GM06990 (cell line): ENCODE measurements around the gene PIEZO1.

Source experiments
- DNase-seq: peaks from one replicate; pipeline ENCODE4 v3.0.0-alpha.2; 2011; ENCODE audit not compliant: insufficient read length; ENCODE audit errors: extremely low read depth
- H3K27me3 ChIP-seq: replicated peaks from 2 replicates; pipeline ENCODE4 v1.6.0; 2011; ENCODE audit warnings: low read length; ENCODE audit not compliant: control insufficient read depth, insufficient read depth
- H3K36me3 ChIP-seq: 2 replicates; pipeline ENCODE4 v1.5.1; 2011; ENCODE audit warnings: low read length; ENCODE audit not compliant: control insufficient read depth, insufficient read depth
- H3K4me3 ChIP-seq: replicated peaks from 2 replicates; pipeline ENCODE4 v1.5.1; 2011; ENCODE audit warnings: low read depth, mild to moderate bottlenecking, control low read depth, low read length
- CTCF ChIP-seq: IDR thresholded peaks from 2 replicates; pipeline ENCODE4 v1.5.1; 2011; ENCODE audit warnings: low read length, control low read depth, mild to moderate bottlenecking, inconsistent platforms; ENCODE audit not compliant: insufficient read depth, poor library complexity, severe bottlenecking

Gene PIEZO1

GRCh38 chr16:88740727-88741055 is 44.3 kb downstream of the PIEZO1 start:
- Histone ChIP-seq H3K36me3 (peaks cover 23% of the 10 kb centered on the region), H3K27me3 (no peaks in the 10 kb centered on the region), H3K4me3 (no peak overlapping the region)
- DNase-seq: no peak
- TF ChIP-seq CTCF: no peak

GRCh38 chr16:88739977-88740726 is 44.9 kb downstream of the PIEZO1 start:
- no peaks in the 10 kb centered on the region for H3K27me3 ChIP-seq
- no peak overlapping the region for H3K4me3 ChIP-seq
- TF ChIP-seq CTCF: no peak
- peaks cover 28% of the 10 kb centered on the region for H3K36me3 ChIP-seq
- DNase-seq: no peak

GRCh38 chr16:88739139-88739976 is 45.7 kb downstream of the PIEZO1 start:
- Histone ChIP-seq H3K4me3 (no peak overlapping the region), H3K27me3 (no peaks in the 10 kb centered on the region), H3K36me3 (peaks cover 30% of the 10 kb centered on the region)
- no peak for DNase-seq
- TF ChIP-seq CTCF: no peak

- peak; percentile 3 for TF ChIP-seq CTCF
- no peak overlapping the region for H3K4me3 ChIP-seq
- no peaks in the 10 kb centered on the region for H3K27me3 ChIP-seq
- no peak for DNase-seq
- H3K36me3 ChIP-seq: peaks cover 34% of the 10 kb centered on the region
Measured at GRCh38 chr16:88738151-88739084, 46.6 kb downstream of the PIEZO1 start.

- Histone ChIP-seq H3K27me3 (no peaks in the 10 kb centered on the region), H3K36me3 (peaks cover 34% of the 10 kb centered on the region), H3K4me3 (no peak overlapping the region)
- TF ChIP-seq CTCF: peak; percentile 89
- DNase-seq: peak; percentile 77
Measured at GRCh38 chr16:88737298-88738150, 47.5 kb downstream of the PIEZO1 start.
